ENCODE measurements around the gene NOP14. TPM values are rescaled to one million over a fixed set of nuclear protein-coding genes. Genes with fewer than 3 reads are reported as not detected.
A peak's percentile ranks its signal among the peaks of the same experiment; 100 is the strongest.
"Not testable (repeated sequence)": the region's sequence is repeated elsewhere in the genome, so short reads cannot be mapped to it uniquely, and the experiment has no call there.

Gene NOP14
- total and polyA plus RNA-seq, 2 experiments from 2014 or later = 15.9 to 20.5 TPM

DNA sequence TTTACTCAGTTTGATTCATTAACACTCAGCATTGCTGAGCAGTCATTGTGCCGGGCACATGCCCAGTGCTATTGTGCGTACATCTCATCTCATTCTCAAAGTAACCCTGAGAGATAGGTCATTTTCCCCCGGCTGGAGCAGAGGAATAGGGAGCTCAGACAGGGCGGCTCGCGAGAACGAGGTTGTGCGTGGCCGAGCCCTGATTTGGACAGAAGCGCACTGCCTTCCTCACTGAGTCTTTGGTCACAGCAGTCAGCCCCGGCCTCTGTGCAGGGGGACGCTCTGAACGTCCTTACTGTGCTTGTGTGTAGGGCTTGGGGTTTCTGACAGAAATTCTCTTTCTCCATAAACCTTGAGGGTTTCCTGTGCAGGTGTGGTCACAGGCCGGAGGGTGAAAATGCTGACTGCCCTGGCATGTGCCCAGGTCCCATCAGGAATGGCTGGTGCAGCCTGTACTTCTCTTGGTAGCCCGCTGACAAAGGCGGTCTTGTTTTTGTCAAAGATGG lies 39.5 kb downstream of the NOP14 start:
- no peak for DNase-seq
- no peaks in the 10 kb centered on the region for H3K9me2 ChIP-seq (ENCODE audit: insufficient read depth)
- no peaks in the 10 kb centered on the region for H3F3A ChIP-seq (ENCODE audit: insufficient read depth)
- no peak overlapping the region for H3K4me2 ChIP-seq (ENCODE audit: unreplicated experiment)
- H3K36me3 ChIP-seq (ENCODE audit: low read depth) = peaks cover 8% of the 10 kb centered on the region; the same call in 1 of the 2 replicates
- H3K4me3 ChIP-seq = no peak overlapping the region
- no peak for TF ChIP-seq EZH2 (IDR thresholded peaks at IDR 0.05; ENCODE audit: insufficient read depth, poor library complexity, severe bottlenecking)
- no peak for TF ChIP-seq EZH2phosphoT487 (IDR thresholded peaks at IDR 0.05; ENCODE audit: insufficient read depth, low read depth)
- 92 to 93% methylated on average over 16 of the region's 16 CpGs for WGBS, 2 experiments (ENCODE audit: low coverage in 1 of 2, low lambda C conversion rate in 2 of 2, missing lambda C conversion rate in 2 of 2)
- peaks cover 68% of the 10 kb centered on the region for H3K79me2 ChIP-seq (ENCODE audit: insufficient read depth)
- in situ Hi-C loops (cut with MboI) = no loop called here
- H3K27me3 ChIP-seq (replicated peaks; ENCODE audit: insufficient read depth) = no peaks in the 10 kb centered on the region
- H2AFZ ChIP-seq = no peak overlapping the region
- no peak overlapping the region for H3K9ac ChIP-seq
- H3K27ac ChIP-seq = no peak overlapping the region
- H3K4me1 ChIP-seq (ENCODE audit: insufficient read depth) = no peaks in the 10 kb centered on the region
- H3K9me3 ChIP-seq (ENCODE audit: low read depth) = no peaks in the 10 kb centered on the region
- no peaks in the 10 kb centered on the region for H4K20me1 ChIP-seq (ENCODE audit: insufficient read depth)

GRCh38 chr4:2923141-2923551 lies 40.1 kb downstream of the NOP14 start:
- Histone ChIP-seq H3K27ac (no peak overlapping the region), H3K9me3 (ENCODE audit: low read depth) (no peaks in the 10 kb centered on the region), H3K9ac (no peak overlapping the region), H3K27me3 (replicated peaks; ENCODE audit: insufficient read depth) (no peaks in the 10 kb centered on the region), H3K79me2 (ENCODE audit: insufficient read depth) (peaks cover 74% of the 10 kb centered on the region), H3K4me2 (ENCODE audit: unreplicated experiment) (no peak overlapping the region), H3K9me2 (ENCODE audit: insufficient read depth) (no peaks in the 10 kb centered on the region), H3K4me1 (ENCODE audit: insufficient read depth) (no peaks in the 10 kb centered on the region), H4K20me1 (ENCODE audit: insufficient read depth) (no peaks in the 10 kb centered on the region), H3F3A (ENCODE audit: insufficient read depth) (no peaks in the 10 kb centered on the region), H3K36me3 (ENCODE audit: low read depth) (peaks cover 8% of the 10 kb centered on the region; the same call in 1 of the 2 replicates), H3K4me3 (no peak overlapping the region), H2AFZ (no peak overlapping the region)
- 92 to 94% methylated on average over 9 to 10 of the region's 10 CpGs for WGBS, 2 experiments (ENCODE audit: low coverage in 1 of 2, low lambda C conversion rate in 2 of 2, missing lambda C conversion rate in 2 of 2)
- in situ Hi-C loops (cut with MboI) = no loop called here
- TF ChIP-seq EZH2phosphoT487 (IDR thresholded peaks at IDR 0.05; ENCODE audit: insufficient read depth, low read depth) = no peak
- TF ChIP-seq EZH2 (IDR thresholded peaks at IDR 0.05; ENCODE audit: insufficient read depth, poor library complexity, severe bottlenecking) = no peak
- DNase-seq = no peak

GRCh38 chr4:2922453-2923101 lies 40.6 kb downstream of the NOP14 start:
- DNase-seq = peak; percentile 23
- H3K9ac ChIP-seq; in situ Hi-C loops (cut with MboI); H3K27ac ChIP-seq; H3K9me2 ChIP-seq (ENCODE audit: insufficient read depth); H3K4me2 ChIP-seq (ENCODE audit: unreplicated experiment); H3F3A ChIP-seq (ENCODE audit: insufficient read depth); H3K27me3 ChIP-seq (replicated peaks; ENCODE audit: insufficient read depth); H2AFZ ChIP-seq; H3K9me3 ChIP-seq (ENCODE audit: low read depth); H3K4me3 ChIP-seq; H3K36me3 ChIP-seq (ENCODE audit: low read depth); H4K20me1 ChIP-seq (ENCODE audit: insufficient read depth); H3K4me1 ChIP-seq (ENCODE audit: insufficient read depth): not testable (repeated sequence)
- peaks cover 80% of the 10 kb centered on the region for H3K79me2 ChIP-seq (ENCODE audit: insufficient read depth)
- 69 to 70% methylated on average over 7 of the region's 7 CpGs for WGBS, 2 experiments (ENCODE audit: low coverage in 1 of 2, low lambda C conversion rate in 2 of 2, missing lambda C conversion rate in 2 of 2)

DNA sequence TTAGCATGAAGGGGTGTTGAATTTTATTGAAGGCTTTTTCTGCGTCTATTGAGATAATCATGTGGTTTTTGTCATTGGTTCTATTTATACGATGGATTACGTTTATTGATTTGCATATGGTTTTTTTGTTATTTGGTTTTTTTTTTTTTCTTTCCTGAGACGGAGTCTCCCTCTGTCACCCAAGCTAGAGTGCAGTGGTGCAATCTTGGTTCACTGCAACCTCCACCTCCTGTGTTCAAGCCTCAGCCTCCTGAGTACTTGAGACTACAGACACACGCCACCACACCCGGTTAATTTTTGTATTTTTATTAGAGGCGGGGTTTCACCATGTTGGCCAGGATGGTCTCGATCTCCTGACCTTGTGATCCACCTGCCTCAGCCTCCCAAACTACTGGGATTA lies 44.5 kb downstream of the NOP14 start:
- H3K27me3 ChIP-seq (replicated peaks; ENCODE audit: insufficient read depth); in situ Hi-C loops (cut with MboI); H3K4me3 ChIP-seq; H3K4me1 ChIP-seq (ENCODE audit: insufficient read depth); H3K27ac ChIP-seq; H3K9ac ChIP-seq; H3K9me3 ChIP-seq (ENCODE audit: low read depth); H4K20me1 ChIP-seq (ENCODE audit: insufficient read depth); H3K4me2 ChIP-seq (ENCODE audit: unreplicated experiment); H3K9me2 ChIP-seq (ENCODE audit: insufficient read depth); H3F3A ChIP-seq (ENCODE audit: insufficient read depth); DNase-seq; H2AFZ ChIP-seq: not testable (repeated sequence)
- Histone ChIP-seq H3K36me3 (ENCODE audit: low read depth) (peaks cover 14% of the 10 kb centered on the region; the same call in 1 of the 2 replicates), H3K79me2 (ENCODE audit: insufficient read depth) (peaks cover 93% of the 10 kb centered on the region)
- 96 to 98% methylated on average over 8 of the region's 8 CpGs for WGBS, 2 experiments (ENCODE audit: low coverage in 1 of 2, low lambda C conversion rate in 2 of 2, missing lambda C conversion rate in 2 of 2)

DNA sequence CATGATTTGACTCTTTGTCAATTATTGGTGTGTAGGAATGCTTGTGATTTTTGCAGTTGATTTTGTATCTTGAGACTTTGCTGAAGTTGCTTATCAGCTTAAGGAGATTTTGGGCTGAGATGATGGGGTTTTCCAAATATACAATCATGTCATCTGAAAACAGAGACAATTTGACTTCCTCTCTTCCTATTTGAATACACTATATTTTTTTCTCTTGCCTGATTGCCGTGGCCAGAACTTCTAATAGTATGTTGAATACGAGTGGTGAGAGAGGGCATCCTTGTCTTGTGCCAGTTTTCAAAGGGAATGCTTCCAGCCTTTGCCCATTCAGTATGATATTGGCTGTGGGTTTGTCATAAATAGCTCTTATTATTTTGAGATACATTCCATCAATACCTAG lies 44.9 kb downstream of the NOP14 start:
- WGBS, 2 experiments (ENCODE audit: low coverage in 1 of 2, low lambda C conversion rate in 2 of 2, missing lambda C conversion rate in 2 of 2) = 93 to 97% methylated on average over 2 of the region's 2 CpGs
- peaks cover 14% of the 10 kb centered on the region; the same call in 1 of the 2 replicates for H3K36me3 ChIP-seq (ENCODE audit: low read depth)
- H3K9me2 ChIP-seq (ENCODE audit: insufficient read depth); H2AFZ ChIP-seq; H3F3A ChIP-seq (ENCODE audit: insufficient read depth); in situ Hi-C loops (cut with MboI); H3K27me3 ChIP-seq (replicated peaks; ENCODE audit: insufficient read depth); H3K9ac ChIP-seq; H3K4me3 ChIP-seq; H3K27ac ChIP-seq; H3K9me3 ChIP-seq (ENCODE audit: low read depth); DNase-seq; H4K20me1 ChIP-seq (ENCODE audit: insufficient read depth); H3K4me2 ChIP-seq (ENCODE audit: unreplicated experiment); H3K4me1 ChIP-seq (ENCODE audit: insufficient read depth): not testable (repeated sequence)
- H3K79me2 ChIP-seq (ENCODE audit: insufficient read depth) = peaks cover 89% of the 10 kb centered on the region

DNA sequence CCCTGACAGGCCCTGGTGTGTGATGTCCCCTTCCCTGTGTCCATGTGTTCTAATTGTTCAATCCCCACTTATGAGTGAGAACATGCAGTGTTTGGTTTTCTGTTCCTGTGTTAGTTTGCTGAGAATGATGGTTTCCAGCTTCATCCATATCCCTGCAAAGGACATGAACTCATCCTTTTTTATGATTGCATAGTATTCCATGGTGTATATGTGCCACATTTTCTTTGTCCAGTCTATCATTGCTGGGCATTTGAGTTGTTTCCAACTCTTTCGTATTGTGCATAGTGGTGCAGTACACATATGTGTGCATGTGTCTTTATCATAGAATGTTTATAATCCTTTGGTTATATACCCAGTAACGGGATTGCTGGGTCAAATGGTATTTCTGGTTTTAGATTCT lies 46.5 kb downstream of the NOP14 start:
- H3K27ac ChIP-seq; H3K4me2 ChIP-seq (ENCODE audit: unreplicated experiment); H3K9me2 ChIP-seq (ENCODE audit: insufficient read depth); H4K20me1 ChIP-seq (ENCODE audit: insufficient read depth); H3K4me1 ChIP-seq (ENCODE audit: insufficient read depth); H3K9ac ChIP-seq; H3K4me3 ChIP-seq; H2AFZ ChIP-seq; H3K9me3 ChIP-seq (ENCODE audit: low read depth); DNase-seq; H3K27me3 ChIP-seq (replicated peaks; ENCODE audit: insufficient read depth); in situ Hi-C loops (cut with MboI); H3F3A ChIP-seq (ENCODE audit: insufficient read depth): not testable (repeated sequence)
- WGBS, 2 experiments (ENCODE audit: low coverage in 1 of 2, low lambda C conversion rate in 2 of 2, missing lambda C conversion rate in 2 of 2) = 91 to 96% methylated on average over 2 of the region's 2 CpGs
- Histone ChIP-seq H3K36me3 (ENCODE audit: low read depth) (peaks cover 20% of the 10 kb centered on the region; the same call in 1 of the 2 replicates), H3K79me2 (ENCODE audit: insufficient read depth) (peaks cover 73% of the 10 kb centered on the region)
